AG09319 (cell line): ENCODE data around the gene PSMA6.
"Not testable (repeated sequence)": the region's sequence is repeated elsewhere in the genome, so short reads cannot be mapped to it uniquely, and the experiment has no call there.

Experiments used
- DNase-seq: peaks from one replicate; pipeline ENCODE4 v3.0.0-alpha.2; 2010; ENCODE audit warnings: low read depth; ENCODE audit errors: extremely low read depth
- CTCF ChIP-seq: IDR thresholded peaks from 2 replicates; pipeline ENCODE4 v1.5.1; 2011; ENCODE audit warnings: low read depth, mild to moderate bottlenecking, inconsistent platforms, low read length, moderate library complexity

PSMA6 gene

DNA sequence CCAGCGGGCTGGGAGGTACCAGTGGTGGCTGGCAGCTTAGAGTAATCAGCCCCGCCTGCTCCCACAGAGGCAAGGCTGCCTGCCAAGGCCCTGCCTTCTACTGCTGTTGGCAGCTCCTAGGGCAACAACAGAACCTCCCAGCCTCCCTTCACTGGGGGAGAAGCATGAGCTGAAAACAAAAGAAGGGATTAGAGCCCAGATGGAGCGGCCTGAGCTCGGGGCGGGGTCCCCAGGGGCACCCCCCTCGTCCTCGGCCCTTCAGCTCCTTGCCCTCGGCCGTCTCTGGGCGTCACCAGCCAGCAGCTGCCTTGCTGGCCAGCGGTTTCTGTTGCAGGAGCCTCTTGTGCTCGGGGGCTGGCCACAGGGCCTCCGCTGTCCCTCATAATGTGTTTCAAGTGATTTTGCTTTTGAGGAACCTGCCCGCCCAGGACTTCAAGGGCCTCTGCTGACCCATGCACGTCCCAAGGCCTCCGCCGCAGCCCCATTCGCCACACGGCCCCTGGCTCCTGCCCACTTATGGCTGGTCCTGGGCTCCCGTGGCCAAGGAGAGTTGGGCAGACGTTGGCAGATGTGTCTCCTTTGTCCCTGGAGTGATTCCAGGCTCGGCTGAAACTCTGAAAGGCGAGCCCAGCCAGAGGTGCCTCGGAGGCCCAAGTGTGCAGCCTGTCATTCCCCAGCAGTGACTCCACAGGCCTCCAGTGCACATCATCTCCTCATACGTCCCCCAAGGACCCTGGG is 49.7 kb downstream of the PSMA6 start:
- TF ChIP-seq CTCF: no peak
- peak; percentile 87 for DNase-seq

DNA sequence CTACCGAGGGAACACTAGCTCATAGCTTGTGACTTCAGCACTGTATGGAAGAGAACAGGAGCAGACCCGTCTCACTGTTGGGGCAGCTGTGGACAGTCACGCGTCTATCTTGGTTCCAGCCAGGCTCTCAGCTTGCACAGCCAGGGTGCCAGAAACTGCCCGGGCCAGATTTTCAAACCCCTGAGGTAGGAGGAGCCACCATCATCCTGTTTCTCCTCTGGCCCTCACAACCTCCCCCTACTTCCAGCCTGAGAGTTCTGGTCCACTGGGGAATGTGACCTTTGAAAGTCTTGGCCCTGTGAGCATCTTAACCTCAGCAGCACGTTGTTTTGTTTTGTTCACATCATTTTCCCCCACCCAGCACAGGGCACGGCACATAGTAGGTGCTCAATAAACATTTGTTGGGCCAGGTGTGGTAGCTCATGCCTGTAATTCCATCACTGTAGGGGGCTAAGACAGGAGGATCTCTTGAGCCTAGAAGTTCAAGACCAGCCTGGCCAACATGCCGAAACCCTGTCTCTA is 50.4 kb downstream of the PSMA6 start:
- DNase-seq: no peak
- TF ChIP-seq CTCF: no peak

DNA sequence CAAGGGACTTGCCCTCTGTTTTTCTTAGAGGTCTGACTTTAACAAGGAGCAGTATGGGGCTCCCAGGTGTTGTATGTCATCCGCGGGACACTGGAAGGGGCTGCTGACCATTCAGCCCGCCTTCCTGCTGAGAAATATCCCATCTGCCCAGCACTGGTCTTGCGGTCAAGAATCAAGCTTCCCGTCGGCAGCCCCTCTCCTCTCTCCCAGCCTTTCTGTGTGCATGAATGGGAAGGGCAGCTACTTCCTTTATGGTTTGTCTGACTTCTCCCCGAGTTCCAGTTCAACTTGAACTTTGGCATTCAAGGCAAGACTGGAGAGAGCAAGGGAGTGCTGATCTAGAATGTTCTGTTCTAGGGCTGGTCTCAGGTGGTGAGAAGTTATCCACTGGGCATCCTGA is 51.5 kb downstream of the PSMA6 start:
- no peak for TF ChIP-seq CTCF
- DNase-seq: no peak

- TF ChIP-seq CTCF: no peak
- no peak for DNase-seq
Measured at GRCh38 chr14:35344107-35344807, 52.1 kb downstream of the PSMA6 start.

DNA sequence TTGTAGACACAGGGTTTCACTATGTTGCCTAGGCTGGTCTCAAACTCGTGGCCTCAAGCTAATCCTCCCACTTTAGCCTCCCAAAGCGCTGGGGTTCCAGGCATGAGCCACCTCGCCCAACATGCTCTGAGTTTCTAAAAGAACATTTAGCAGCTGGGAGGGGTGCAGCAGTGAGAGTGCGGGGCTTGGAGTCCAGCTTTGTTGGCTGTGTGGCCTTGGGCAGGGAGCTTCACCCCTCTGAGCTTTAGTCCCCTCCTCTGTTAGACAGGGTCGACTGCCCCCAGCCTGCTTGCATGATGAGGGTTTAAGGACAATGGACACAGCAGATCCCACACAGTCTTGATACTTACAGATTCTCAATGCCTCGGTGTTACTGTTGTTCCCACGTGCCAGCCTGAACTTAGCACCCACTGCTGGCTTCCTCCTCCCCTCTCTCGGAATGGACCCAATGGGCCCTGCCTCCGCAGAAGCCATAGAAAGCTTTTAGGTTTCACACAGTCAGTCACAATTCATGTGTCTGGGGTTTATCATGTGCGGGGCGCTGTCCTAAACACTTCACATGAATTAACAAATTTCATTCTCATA is 54.6 kb downstream of the PSMA6 start:
- TF ChIP-seq CTCF: no peak
- DNase-seq: no peak

GRCh38 chr14:35347323-35348043 is 55.3 kb downstream of the PSMA6 start:
- TF ChIP-seq CTCF: no peak
- no peak for DNase-seq

GRCh38 chr14:35348044-35348380 is 55.8 kb downstream of the PSMA6 start:
- not testable (repeated sequence) for DNase-seq
